WTC11 (cell line): ENCODE data around the gene ATP6V1A. TPM values are rescaled to one million over a fixed set of nuclear protein-coding genes. Genes with fewer than 3 reads are reported as not detected.
A peak's percentile ranks its signal among the peaks of the same experiment; 100 is the strongest.

Source experiments
- ATAC-seq: fragments of 200-7000 bp; cut with Tn5 transposase; 2 replicates; pipeline ENCODE4 v1.10.0; 2021; ENCODE audit warnings: mild to moderate bottlenecking, moderate library complexity
- CTCF ChIA-PET: fragments of 300-600 bp; sonication (Branson Sonifier 250); formaldehyde crosslinking; loops from one replicate; lab custom pipeline; 2021; ENCODE audit warnings: antibody characterized with exemption; lab: Charles Lee
- POLR2A ChIA-PET: fragments of 350-600 bp; sonication (Branson Sonifier 250); formaldehyde crosslinking; loops from one replicate; lab custom pipeline; 2021; ENCODE audit warnings: antibody characterized with exemption; lab: Charles Lee
- DNase-seq: peaks from one replicate; pipeline ENCODE4 v3.0.0; 2021; ENCODE audit warnings: low spot score
- H3K27ac Mint-ChIP-seq: 2 replicates; pipeline ENCODE4 v1.8.0; 2021; ENCODE audit warnings: mixed read lengths
- H3K27me3 Mint-ChIP-seq: 2 replicates; pipeline ENCODE4 v1.8.0; 2021; ENCODE audit warnings: low read depth, mild to moderate bottlenecking, moderate library complexity, mixed read lengths
- H3K36me3 Mint-ChIP-seq: 2 replicates; pipeline ENCODE4 v1.8.0; 2021; ENCODE audit warnings: mixed read lengths
- H3K4me1 Mint-ChIP-seq: 2 replicates; pipeline ENCODE4 v1.8.0; 2022; ENCODE audit warnings: mixed read lengths
- H3K4me3 Mint-ChIP-seq: 2 replicates; pipeline ENCODE4 v1.8.0; 2021; ENCODE audit warnings: mild to moderate bottlenecking, moderate library complexity, mixed read lengths
- H3K9me3 Mint-ChIP-seq: 2 replicates; pipeline ENCODE4 v1.8.0; 2021; ENCODE audit warnings: mixed read lengths
- AR ChIP-seq: fragments of 250-450 bp; sonication (Bioruptor Pico); IDR thresholded peaks from 2 replicates; pipeline ENCODE4 v1.9.0; 2021; ENCODE audit warnings: mild to moderate bottlenecking
- ATF6 ChIP-seq: sonication (generic); formaldehyde crosslinking; IDR thresholded peaks from 2 replicates; pipeline ENCODE4 v1.8.1; 2023; ENCODE audit warnings: mild to moderate bottlenecking, missing genetic modification reagents
- CDX4 ChIP-seq: fragments of 250-450 bp; sonication (Bioruptor Pico); IDR thresholded peaks from 2 replicates; pipeline ENCODE4 v1.9.0; 2021; ENCODE audit warnings: moderate library complexity, mild to moderate bottlenecking, inconsistent platforms, borderline replicate concordance
- CTCF ChIP-seq: fragments of 200-600 bp; IDR thresholded peaks from 2 replicates; pipeline ENCODE4 v1.8.0; 2022; ENCODE audit warnings: antibody characterized with exemption
- FOXJ3 ChIP-seq: sonication (generic); formaldehyde crosslinking; IDR thresholded peaks from 2 replicates; pipeline ENCODE4 v1.9.0; 2021; ENCODE audit warnings: missing genetic modification reagents, mild to moderate bottlenecking, borderline replicate concordance
- GABPB1 ChIP-seq: sonication (generic); formaldehyde crosslinking; IDR thresholded peaks from 2 replicates; pipeline ENCODE4 v1.8.1; 2023; ENCODE audit warnings: mild to moderate bottlenecking, missing genetic modification reagents
- GRHL2 ChIP-seq: fragments of 250-450 bp; sonication (Bioruptor Pico); IDR thresholded peaks from 2 replicates; pipeline ENCODE4 v1.8.0; 2022; ENCODE audit warnings: mild to moderate bottlenecking, moderate library complexity; ENCODE audit not compliant: insufficient replicate concordance, severe bottlenecking
- HMGXB4 ChIP-seq: sonication (generic); formaldehyde crosslinking; IDR thresholded peaks from 2 replicates; pipeline ENCODE4 v1.8.1; 2023; ENCODE audit warnings: mild to moderate bottlenecking, moderate library complexity, missing genetic modification reagents
- KAT7 ChIP-seq: sonication (generic); formaldehyde crosslinking; IDR thresholded peaks from 2 replicates; pipeline ENCODE4 v1.8.1; 2023; ENCODE audit warnings: missing genetic modification reagents, mild to moderate bottlenecking, borderline replicate concordance
- NFYB ChIP-seq: sonication (generic); formaldehyde crosslinking; conservative IDR thresholded peaks from 2 replicates; pipeline ENCODE4 v1.8.0; 2022; ENCODE audit warnings: low read depth, missing genetic modification reagents
- NR3C1 ChIP-seq: sonication (generic); formaldehyde crosslinking; conservative IDR thresholded peaks from 2 replicates; pipeline ENCODE4 v1.8.1; 2023; ENCODE audit warnings: low read depth, mild to moderate bottlenecking, missing genetic modification reagents
- OVOL2 ChIP-seq: fragments of 250-450 bp; sonication (Bioruptor Pico); IDR thresholded peaks from 2 replicates; pipeline ENCODE4 v1.9.0; 2021; ENCODE audit warnings: mild to moderate bottlenecking, borderline replicate concordance
- PRRX2 ChIP-seq: fragments of 250-450 bp; sonication (Bioruptor Pico); IDR thresholded peaks from 2 replicates; pipeline ENCODE4 v1.8.0; 2021; ENCODE audit warnings: mild to moderate bottlenecking
- RELA ChIP-seq: sonication (generic); formaldehyde crosslinking; IDR thresholded peaks from 2 replicates; pipeline ENCODE4 v1.8.1; 2022; ENCODE audit warnings: missing genetic modification reagents, mild to moderate bottlenecking, borderline replicate concordance
- STAT6 ChIP-seq: sonication (generic); formaldehyde crosslinking; conservative IDR thresholded peaks from 2 replicates; pipeline ENCODE4 v1.8.1; 2023; ENCODE audit warnings: mild to moderate bottlenecking, low read depth, missing genetic modification reagents, moderate library complexity
- TP53 ChIP-seq: sonication (generic); formaldehyde crosslinking; IDR thresholded peaks from 2 replicates; pipeline ENCODE4 v1.8.1; 2023; ENCODE audit warnings: mild to moderate bottlenecking, missing genetic modification reagents
- ZNF138 ChIP-seq: sonication (generic); formaldehyde crosslinking; conservative IDR thresholded peaks from 2 replicates; pipeline ENCODE4 v1.8.1; 2022; ENCODE audit warnings: mild to moderate bottlenecking, moderate library complexity, missing genetic modification reagents
- ZNF219 ChIP-seq: sonication (generic); formaldehyde crosslinking; IDR thresholded peaks from 2 replicates; pipeline ENCODE4 v1.8.0; 2023; ENCODE audit warnings: missing genetic modification reagents, mild to moderate bottlenecking, borderline replicate concordance
- total RNA-seq: library from RNA; stranded (reverse); gene quantifications from 3 replicates; pipeline ENCODE4 v1.2.3, GENCODE V29; 2021

The ATP6V1A gene
- total RNA-seq, 1 experiment from 2014 or later = 90.7 TPM

GRCh38 chr3:113771993-113772392, 25.2 kb downstream of the ATP6V1A start:
- no peak for ATAC-seq
- ChIA-PET CTCF (interaction anchor here (0.7 kb wide), 1 partner anchor 249 kb away, joined by 4 read pairs; no protein-coding TSS in a partner anchor), POLR2A (no interaction called here)
- Mint-ChIP-seq H3K9me3 (no peaks in the 10 kb centered on the region), H3K27ac (peak overlapping the region; percentile 31; the same call in 1 of the 2 replicates), H3K36me3 (no peaks in the 10 kb centered on the region), H3K27me3 (no peaks in the 10 kb centered on the region), H3K4me3 (no peak overlapping the region), H3K4me1 (peaks cover 23% of the 10 kb centered on the region)
- no peak for DNase-seq
- TF ChIP-seq GABPB1 (no peak), HMGXB4 (CRISPR knock-in tag) (no peak), ZNF219 (CRISPR knock-in tag) (no peak), FOXJ3 (no peak)

- no peak for ATAC-seq
- H3K36me3 Mint-ChIP-seq = no peaks in the 10 kb centered on the region
- no peak overlapping the region for H3K4me3 Mint-ChIP-seq
- POLR2A ChIA-PET = no interaction called here
- CTCF ChIA-PET = interaction anchor here (0.6 to 1.6 kb wide), 2 partner anchors 28 to 136 kb away, joined by 3 to 4 read pairs; partner anchors contain the start of gene NAA50
- H3K27ac Mint-ChIP-seq = no peak overlapping the region; the same call in 1 of the 2 replicates
- no peak for DNase-seq
- TF ChIP-seq KAT7 (no peak), ATF6 (CRISPR knock-in tag) (no peak), CDX4 (CRISPR knock-in tag) (no peak), STAT6 (CRISPR knock-in tag) (no peak), CTCF (no peak), PRRX2 (CRISPR knock-in tag) (no peak)
- no peaks in the 10 kb centered on the region for H3K9me3 Mint-ChIP-seq
- peaks cover 23% of the 10 kb centered on the region for H3K4me1 Mint-ChIP-seq
- H3K27me3 Mint-ChIP-seq = no peaks in the 10 kb centered on the region
These were observed 26.5 kb downstream of the ATP6V1A start for GRCh38 chr3:113773381-113773780.

- Mint-ChIP-seq H3K4me3 (no peak overlapping the region), H3K27me3 (no peaks in the 10 kb centered on the region), H3K36me3 (no peaks in the 10 kb centered on the region), H3K9me3 (no peaks in the 10 kb centered on the region), H3K27ac (no peak overlapping the region), H3K4me1 (peaks cover 23% of the 10 kb centered on the region)
- ChIA-PET CTCF (interaction anchor here (1.3 to 1.6 kb wide), 2 partner anchors 31 to 50 kb away, joined by 3 to 5 read pairs; no protein-coding TSS in a partner anchor), POLR2A (no interaction called here)
- no peak for ATAC-seq
- no peak for DNase-seq
- no peak for TF ChIP-seq NFYB (CRISPR knock-in tag)
- no peak for TF ChIP-seq RELA (CRISPR knock-in tag)
- no peak for TF ChIP-seq NR3C1 (CRISPR knock-in tag)
- no peak for TF ChIP-seq OVOL2 (CRISPR knock-in tag)
- no peak for TF ChIP-seq AR (CRISPR knock-in tag)
- TF ChIP-seq CTCF = no peak
- TF ChIP-seq ZNF138 (CRISPR knock-in tag) = no peak
- TF ChIP-seq GRHL2 (CRISPR knock-in tag) = no peak
- no peak for TF ChIP-seq TP53 (CRISPR knock-in tag)
These were observed 28.7 kb downstream of the ATP6V1A start for GRCh38 chr3:113775516-113775915.
